NT2/D1 (cell line): ENCODE measurements around the gene ABL1.

Source experiments
- SUZ12 ChIP-seq: IDR thresholded peaks from 2 replicates; pipeline ENCODE4 v1.6.1; 2011; ENCODE audit not compliant: insufficient read length, insufficient read depth; ENCODE audit errors: extremely low read depth
- YY1 ChIP-seq: IDR thresholded peaks from 2 replicates; pipeline ENCODE4 v1.6.1; 2011; ENCODE audit not compliant: insufficient read length, insufficient read depth
- ZNF274 ChIP-seq: IDR thresholded peaks from 2 replicates; pipeline ENCODE4 v1.6.1; 2011; ENCODE audit warnings: mild to moderate bottlenecking, low read depth, low read length

GRCh38 chr9:130874783-130875182, 39.7 kb downstream of the ABL1 start:
- no peak for TF ChIP-seq SUZ12
- no peak for TF ChIP-seq YY1
- no peak for TF ChIP-seq ZNF274
